Measurements from ENCODE around the gene NUP37. TPM values are rescaled to one million over a fixed set of nuclear protein-coding genes. Genes with fewer than 3 reads are reported as not detected.

The NUP37 gene
- total RNA-seq, 4 donors from 2014 or later: 15.2 to 27.7 (median 19.0) TPM

DNA sequence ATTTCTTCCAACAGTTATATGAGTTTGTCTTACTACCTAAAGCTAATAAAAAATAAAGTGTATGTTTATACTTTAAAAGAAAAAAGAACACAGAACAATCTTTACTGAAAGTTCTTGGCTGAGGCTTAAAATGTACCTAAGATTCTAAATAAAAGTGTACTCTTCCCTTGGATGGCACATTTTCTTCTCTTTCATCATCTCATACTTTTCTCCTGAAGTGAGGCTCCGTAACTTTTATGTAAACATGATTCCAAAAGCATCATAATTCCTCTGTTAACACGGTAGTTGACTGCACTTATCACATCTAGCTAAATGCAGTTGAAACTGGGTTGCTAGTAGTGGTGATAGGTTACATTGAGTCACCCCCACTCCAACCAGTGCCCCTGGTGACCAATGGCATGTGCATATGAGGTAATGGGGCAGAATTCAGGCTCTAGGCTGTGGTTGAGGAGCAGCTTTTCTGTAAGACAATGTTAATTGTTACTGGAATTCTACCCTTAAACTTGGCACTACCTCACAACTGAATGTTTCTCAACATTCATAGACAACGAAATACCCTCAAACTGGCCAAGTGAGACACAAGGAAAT lies 96.5 kb downstream of the NUP37 start:
- Histone ChIP-seq H3K36me3 (peaks cover 0 to 7% of the 10 kb centered on the region in 2 donors), H3K27me3 (no peaks in the 10 kb centered on the region), H3K4me3 (no peak overlapping the region), H3K9me3 (no peaks in the 10 kb centered on the region), H3K27ac (peak overlapping the region; percentile 68 to 73 (median 70)), H3K4me1 (peaks cover 0 to 42% (median 27%) of the 10 kb centered on the region in 3 donors)
- WGBS, 2 donors (ENCODE audit: low coverage in 1 of 2): 46 to 48% methylated on average over 3 of the region's 3 CpGs
- ATAC-seq: peak; percentile 62
- TF ChIP-seq, protein P1, sequence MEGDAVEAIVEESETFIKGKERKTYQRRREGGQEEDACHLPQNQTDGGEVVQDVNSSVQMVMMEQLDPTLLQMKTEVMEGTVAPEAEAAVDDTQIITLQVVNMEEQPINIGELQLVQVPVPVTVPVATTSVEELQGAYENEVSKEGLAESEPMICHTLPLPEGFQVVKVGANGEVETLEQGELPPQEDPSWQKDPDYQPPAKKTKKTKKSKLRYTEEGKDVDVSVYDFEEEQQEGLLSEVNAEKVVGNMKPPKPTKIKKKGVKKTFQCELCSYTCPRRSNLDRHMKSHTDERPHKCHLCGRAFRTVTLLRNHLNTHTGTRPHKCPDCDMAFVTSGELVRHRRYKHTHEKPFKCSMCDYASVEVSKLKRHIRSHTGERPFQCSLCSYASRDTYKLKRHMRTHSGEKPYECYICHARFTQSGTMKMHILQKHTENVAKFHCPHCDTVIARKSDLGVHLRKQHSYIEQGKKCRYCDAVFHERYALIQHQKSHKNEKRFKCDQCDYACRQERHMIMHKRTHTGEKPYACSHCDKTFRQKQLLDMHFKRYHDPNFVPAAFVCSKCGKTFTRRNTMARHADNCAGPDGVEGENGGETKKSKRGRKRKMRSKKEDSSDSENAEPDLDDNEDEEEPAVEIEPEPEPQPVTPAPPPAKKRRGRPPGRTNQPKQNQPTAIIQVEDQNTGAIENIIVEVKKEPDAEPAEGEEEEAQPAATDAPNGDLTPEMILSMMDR (IDR thresholded peaks at IDR 0.05): no peak
- no peak for TF ChIP-seq POLR2A (IDR thresholded peaks at IDR 0.05)
- no peak for TF ChIP-seq EP300 (IDR thresholded peaks at IDR 0.05)
- peak; percentile 55 for TF ChIP-seq POLR2AphosphoS5 (IDR thresholded peaks at IDR 0.05)

Other genes with a start within 250 kb of the NUP37 start
- gene DRAM1, start 242.5 kb downstream of the NUP37 start, total RNA-seq: 10 to 100 TPM; 13.2 to 29.1 (median 21.2) TPM
- 100 to 1,000 TPM in 1 of 4 donors, 10 to 100 TPM in 3; 80.4 to 106 (median 87.1) TPM for gene WASHC3, start 58.1 kb downstream of the NUP37 start, total RNA-seq
- gene PARPBP, start 69 bp upstream of the NUP37 start, total RNA-seq: 1 to 10 TPM in 3 of 4 donors, under 1 TPM in 1; 0.93 to 1.4 (median 1.2) TPM
- not detected for gene PMCH, start 77.7 kb upstream of the NUP37 start, total RNA-seq